SKM-1 (cell line): ENCODE results near the gene WHAMM.
A peak's percentile ranks its signal among the peaks of the same experiment; 100 is the strongest.

Experiments
- DNase-seq: peaks from one replicate; lab custom pipeline; 2025; ENCODE audit not compliant: unreplicated experiment; lab: John Stamatoyannopoulos, UW

WHAMM gene

GRCh38 chr15:82838096-82838735 lies 28.8 kb downstream of the WHAMM start:
- DNase-seq: no peak

- no peak for DNase-seq
These were observed 29.7 kb downstream of the WHAMM start for GRCh38 chr15:82839136-82839535.

DNA sequence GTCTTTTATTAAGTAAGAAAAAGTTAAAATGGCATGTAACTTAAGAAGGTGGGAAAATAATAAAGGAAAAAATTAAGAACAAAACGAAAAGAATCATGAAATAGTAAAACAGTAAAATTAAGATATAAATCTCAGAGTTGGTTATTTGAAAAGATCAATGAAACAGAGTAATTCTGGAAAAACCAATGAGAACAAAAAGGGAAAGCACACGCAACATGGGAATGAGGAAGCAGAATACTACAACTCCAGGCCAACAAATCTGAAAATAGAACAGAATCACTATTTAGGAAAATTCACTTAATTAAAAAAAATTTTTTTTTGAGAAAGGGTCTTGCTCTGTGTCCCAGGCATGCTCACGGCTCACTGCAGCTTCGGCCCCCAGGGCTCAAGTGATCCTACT lies 30.7 kb downstream of the WHAMM start:
- no peak for DNase-seq

DNA sequence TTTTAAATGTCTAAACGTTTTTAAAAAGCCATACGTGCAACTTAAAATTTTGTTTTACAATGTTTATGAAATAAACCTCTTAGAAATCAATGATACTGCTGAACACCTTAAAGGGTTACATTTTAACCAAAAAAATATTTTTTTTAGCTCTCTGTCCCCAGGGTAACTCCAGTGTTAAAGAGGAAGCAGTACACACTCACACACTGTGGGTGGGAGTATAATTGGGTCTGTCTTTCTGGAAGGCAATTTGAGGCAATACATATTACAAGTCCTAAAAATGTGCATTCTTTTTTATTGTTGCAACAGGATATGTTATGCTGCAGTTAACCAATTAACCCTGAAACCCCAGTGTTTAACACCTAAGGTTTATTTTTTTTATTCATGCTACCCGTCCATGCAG lies 34.1 kb downstream of the WHAMM start:
- DNase-seq: no peak

DNA sequence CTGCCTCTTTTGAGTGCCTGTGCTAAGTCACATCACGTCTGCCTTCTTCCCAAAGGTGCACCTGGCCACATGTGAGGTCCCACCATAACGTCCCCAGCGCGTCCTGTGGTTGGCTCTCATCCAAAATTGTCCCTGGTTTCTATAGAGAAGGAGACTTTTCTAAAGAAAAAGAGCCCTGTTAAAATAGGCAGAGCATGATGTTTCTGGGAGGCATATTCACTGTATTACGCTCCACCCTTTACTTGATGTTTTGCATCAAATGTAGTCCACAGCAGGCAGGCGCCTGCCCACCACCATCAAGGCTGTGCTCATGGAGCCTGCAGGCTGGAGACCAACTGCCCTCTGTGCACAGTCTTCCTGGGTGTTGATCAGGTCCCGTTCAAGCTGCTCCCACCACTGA lies 36.3 kb downstream of the WHAMM start:
- DNase-seq: no peak

DNA sequence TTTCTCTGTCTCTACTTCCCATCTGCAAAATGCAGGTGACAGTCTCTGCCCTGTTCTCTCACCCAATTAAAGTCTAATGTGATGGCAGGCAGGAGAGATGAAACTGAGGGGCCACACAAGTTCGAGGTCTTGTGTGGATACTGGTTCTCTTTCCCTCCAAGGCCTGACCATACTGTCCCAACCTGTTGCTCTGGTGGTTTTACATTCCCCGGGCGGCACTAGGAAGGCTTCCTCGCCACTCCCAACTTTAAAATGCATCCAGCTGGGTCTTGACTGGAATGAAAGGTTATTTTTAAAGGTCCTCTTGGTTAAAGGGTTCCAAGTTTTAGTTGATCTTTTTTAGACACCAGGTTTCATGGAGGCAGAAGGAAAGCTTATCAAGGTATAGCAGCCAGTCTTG lies 37.2 kb downstream of the WHAMM start:
- no peak for DNase-seq

DNA sequence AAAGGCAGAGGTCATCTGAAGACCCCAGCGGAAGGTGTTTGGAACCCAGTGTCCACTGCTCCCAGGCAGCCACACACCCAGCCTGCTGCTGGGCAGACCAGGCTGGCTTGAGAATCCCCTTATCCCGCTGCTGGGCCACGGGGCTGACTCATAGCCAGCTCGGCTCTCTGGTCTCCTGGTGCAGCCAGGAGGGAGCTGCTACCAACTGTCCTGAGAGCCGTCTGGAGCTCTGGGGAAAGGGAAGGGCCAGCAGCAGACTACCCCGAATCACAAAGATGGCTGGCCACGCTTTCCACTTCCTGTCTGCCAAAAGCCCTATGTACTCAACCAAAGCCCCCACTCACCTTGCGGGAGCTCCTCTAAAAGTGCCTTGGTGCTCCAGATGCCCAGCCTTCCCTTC lies 38.3 kb downstream of the WHAMM start:
- no peak for DNase-seq

DNA sequence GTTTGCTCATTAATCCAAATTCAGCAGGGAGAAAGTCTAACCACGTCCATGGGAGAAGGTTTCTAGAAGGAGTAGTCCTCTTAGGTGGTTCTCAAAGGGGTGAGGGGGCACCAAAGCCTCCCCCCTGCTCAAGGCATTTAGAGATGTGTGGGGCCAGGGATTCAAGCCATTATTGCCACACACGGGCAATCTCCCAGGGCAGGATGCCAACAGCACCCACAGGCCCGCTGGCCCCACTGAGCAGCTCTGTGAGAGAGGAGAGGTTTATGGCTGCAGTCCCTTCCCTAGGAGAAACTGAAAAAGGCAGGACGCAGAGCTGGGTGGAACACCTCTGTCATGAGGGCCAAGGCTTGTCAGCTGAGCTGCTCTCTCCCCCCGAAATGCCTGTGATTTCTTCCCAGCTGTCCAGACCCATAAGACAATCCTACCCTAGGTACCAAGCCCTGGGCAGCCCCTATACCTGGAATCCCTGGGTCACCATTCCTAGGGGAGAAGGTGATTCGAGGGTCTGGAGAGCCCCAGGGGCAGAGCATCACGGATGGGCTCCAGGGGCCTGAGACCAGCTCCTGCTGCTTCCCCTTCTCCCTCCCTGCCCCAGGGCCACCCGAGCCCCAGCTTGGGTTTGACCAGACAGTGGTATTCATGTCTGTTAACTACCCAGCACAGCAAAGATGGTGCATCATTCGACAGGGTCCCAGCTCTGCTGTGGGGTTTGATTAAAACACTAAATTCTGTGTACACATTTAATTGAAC lies 39.0 kb downstream of the WHAMM start:
- no peak for DNase-seq

GRCh38 chr15:82849556-82850512 lies 40.4 kb downstream of the WHAMM start:
- DNase-seq: peak; percentile 66

- no peak for DNase-seq
These were observed 41.3 kb downstream of the WHAMM start for GRCh38 chr15:82850731-82851130.

DNA sequence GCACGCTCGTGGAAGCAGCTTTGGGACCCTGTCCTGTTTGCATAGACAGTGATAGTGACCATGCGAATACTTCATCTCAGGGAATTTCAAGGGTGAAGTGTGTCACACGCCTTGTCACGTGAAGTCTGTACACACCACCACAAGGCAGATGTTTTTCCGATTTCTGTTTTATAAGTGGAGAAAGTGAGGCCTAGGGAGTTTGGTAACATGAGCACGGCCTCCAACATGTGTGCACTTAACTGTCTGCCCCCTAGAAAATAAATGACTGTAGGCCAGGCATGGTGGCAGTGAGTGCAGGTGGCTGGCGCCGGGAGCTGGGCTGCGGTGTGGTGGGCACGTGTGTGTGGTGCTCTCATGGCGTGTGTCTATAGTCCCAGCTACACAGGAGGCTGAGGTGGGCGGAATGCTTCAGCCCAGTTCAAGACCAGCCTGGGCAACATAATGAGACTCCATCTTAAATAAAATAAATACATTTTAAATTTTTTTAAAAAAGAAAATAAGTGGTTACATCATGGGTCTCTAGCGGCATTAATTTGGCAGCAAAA lies 42.0 kb downstream of the WHAMM start:
- DNase-seq: no peak

DNA sequence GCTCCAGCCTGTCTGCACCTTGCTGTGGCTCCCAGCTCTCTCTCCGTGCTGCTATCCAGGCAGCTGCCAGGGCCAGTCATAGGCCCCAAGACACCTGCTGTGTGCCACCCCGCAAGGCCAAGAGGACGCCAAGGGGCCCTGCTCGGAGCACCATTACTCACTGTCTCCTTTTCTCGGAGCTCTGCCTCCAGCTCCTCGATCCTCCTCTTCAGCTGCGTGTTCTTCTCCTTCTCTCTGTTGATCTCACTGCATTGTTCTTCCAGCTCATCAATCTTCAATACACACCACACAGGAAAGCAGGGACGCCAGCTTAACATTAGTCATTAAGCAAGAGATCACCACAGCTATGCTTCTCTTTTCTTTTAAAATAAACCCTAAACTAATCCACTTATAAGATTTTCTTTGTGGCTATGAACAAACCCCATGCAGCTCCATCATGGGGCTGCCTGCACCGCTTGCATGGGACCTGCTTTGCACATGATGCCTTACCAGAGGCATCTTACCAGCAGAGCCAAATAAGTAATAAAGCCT lies 42.6 kb downstream of the WHAMM start:
- no peak for DNase-seq

DNA sequence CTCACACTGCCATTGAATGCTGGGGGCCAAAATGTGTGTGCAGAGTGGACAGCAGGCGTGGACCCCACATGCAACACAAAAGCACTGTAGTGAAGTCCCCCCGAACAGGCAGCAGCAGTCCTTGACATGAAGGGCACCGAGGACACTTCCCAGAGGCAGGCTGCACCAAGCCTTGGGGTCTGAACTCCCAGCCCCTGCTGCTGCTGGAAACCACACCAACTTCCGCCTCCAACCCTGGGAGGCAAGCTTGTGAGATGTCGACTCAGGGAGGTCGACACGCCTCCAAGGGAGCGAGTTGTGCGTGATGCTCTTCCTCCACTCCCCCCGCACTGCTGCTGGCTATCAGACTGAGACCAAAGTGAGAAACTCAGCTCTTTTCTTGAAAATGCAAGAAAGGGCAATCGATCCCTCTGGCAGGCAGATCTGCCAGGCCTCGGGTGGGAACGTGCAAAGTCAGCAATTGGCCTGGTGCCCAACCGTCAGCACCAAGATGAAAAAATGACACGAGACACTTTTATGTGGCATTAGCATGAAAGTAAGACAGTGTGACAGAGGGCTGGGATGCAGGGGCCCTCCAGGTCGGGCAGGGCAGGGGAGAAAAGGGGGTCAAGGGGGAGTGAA lies 43.6 kb downstream of the WHAMM start:
- DNase-seq: no peak

DNA sequence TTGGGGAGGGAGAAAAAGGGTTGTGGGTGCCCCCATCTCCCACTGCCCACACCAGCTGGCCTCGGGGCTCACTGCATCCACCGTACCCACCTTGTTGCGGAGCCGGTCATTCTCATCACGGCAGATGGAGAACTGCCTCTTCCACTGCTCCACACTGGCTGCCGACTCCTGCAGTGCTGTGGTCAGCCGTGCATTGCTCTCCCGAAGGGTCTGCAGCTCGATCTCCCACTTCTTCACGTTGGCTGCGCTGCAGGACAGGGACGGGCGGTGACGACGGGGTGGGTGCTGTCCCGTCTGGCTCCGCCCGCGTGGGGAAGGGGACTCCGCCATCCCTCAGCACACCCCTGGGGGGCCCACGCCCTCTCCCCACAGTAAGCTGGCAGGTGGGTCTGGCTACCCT lies 45.1 kb downstream of the WHAMM start:
- DNase-seq: no peak

DNA sequence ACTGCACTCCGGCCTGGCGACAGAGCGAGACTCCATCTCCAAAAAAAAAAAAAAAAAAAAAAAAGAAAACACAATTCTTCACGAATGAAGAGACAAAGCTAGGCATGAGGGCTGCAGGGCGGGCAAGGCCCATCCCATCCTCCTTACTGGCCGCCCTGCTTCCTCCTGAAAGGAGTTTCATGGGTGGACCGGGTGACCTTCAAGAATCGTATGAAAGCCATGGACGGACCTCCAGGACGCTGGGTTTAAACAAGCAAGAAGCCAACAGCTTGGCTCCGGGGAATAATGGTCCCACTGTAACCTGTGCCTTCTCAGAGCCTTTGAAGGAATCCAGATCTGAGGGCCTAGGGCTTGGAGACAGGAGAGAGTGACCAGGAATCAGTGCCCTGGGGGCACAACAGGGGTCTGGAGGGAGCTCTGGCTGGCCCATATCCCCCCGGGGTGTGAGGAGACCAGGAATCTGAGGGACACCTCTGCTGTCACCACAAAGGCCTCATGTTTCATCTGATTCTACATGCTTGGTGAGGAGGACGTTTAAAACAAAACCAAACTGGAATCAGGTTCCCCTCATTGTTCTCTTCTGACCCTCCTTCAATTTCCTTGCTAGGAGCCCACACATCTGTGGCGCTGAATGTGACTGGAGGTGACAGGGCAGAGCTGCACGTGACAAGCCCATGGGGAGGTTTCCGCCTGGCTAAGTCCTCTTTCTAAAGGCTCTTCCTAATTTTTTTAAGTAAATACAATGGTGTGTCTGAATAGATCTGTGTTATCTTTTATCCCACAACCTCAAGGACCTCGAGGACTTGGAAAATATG lies 46.1 kb downstream of the WHAMM start:
- DNase-seq: no peak

- no peak for DNase-seq
These were observed 47.2 kb downstream of the WHAMM start for GRCh38 chr15:82856397-82857170.

DNA sequence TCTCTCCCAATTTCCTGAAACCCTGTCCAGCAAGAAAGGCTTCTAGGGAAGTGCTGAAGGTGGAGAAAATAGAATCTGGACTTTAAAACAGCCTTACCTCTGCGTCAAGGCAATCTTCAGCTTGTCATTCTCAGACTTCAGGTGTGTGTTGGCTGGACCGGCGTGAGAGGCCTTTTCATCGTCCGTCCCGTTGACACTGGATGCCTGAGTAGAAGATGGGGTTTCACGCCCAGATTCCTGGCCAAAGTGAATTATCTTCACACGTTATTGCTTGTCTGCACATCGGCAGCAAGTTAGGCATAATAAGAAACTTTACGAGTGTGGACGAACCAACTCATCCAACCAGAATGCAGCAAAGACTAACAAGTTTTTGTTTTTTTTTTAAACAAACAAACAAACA lies 49.5 kb downstream of the WHAMM start:
- no peak for DNase-seq

GRCh38 chr15:82862886-82863285 lies 53.5 kb downstream of the WHAMM start:
- no peak for DNase-seq

DNA sequence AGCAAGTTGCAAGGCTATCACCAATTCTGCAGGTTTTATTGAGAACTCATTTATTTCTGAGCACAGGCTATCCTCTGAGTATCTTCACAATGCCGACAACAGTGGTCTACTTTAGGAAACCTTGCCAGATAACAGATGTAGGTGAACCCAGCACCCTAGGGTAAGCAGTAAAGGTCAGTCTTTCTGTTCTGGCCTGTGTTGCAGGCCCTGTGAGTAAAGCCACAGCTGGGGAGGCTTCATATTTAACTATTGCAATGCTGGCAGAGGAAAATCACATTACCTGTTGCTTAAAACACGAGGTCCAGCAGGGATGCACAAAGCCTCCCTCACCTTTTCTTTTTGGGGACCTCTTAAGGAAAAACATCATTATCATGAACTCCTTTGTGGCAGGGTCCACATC lies 55.5 kb downstream of the WHAMM start:
- no peak for DNase-seq
